Measurements from ENCODE around the gene RABGAP1L. TPM values are rescaled to one million over a fixed set of nuclear protein-coding genes. Genes with fewer than 3 reads are reported as not detected.
A peak's percentile ranks its signal among the peaks of the same experiment; 100 is the strongest.

Gene RABGAP1L
- polyA plus RNA-seq, 3 donors, result 35.2 to 75.3 (median 63.3) TPM

DNA sequence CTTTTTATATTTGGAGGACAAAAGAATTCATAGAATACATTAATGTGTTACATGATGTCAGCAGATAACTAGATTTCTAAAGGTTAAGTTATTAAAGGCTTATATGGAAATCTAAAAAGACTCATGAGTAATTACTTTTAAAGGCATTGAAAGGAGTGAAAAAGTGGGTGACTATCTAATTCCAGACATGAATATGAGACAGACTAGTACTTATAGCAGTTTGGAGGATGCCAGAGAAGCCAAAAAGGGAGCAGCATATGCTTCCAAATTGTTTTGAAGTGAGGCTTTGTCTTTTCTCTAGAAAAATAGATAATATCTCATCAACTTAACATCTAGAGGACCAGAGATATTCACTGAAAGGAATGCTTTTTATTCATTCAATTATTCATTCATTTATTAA, 564.9 kb downstream of the RABGAP1L start:
- Histone ChIP-seq H3K9ac (ENCODE audit: insufficient read depth, low read length, poor library complexity, severe bottlenecking) (no peak overlapping the region), H2AFZ (ENCODE audit: insufficient read depth, low read depth, low read length, poor library complexity, severe bottlenecking) (no peak overlapping the region), H3K4me3 (replicated peaks in 1 of 3; ENCODE audit: low read depth in 2 of 3, low read length in 3 of 3) (no peak overlapping the region), H3K36me3 (replicated peaks in 1 of 2; ENCODE audit: control insufficient read depth in 1 of 2, insufficient read depth in 2 of 2, low read length in 2 of 2) (no peaks in the 10 kb centered on the region), H3K79me2 (ENCODE audit: insufficient read depth, low read length) (no peaks in the 10 kb centered on the region), H3K4me1 (ENCODE audit: control insufficient read depth in 1 of 2, insufficient read depth in 2 of 2, low read length in 2 of 2) (no peaks in the 10 kb centered on the region), H3K27me3 (ENCODE audit: control insufficient read depth in 2 of 2, insufficient read depth in 2 of 2, low read length in 2 of 2) (no peaks in the 10 kb centered on the region), H4K20me1 (ENCODE audit: insufficient read depth, low read length) (no peaks in the 10 kb centered on the region), H3K4me2 (replicated peaks; ENCODE audit: extremely low read depth, low read length, poor library complexity, severe bottlenecking) (no peak overlapping the region), H3K9me3 (replicated peaks in 1 of 2; ENCODE audit: control insufficient read depth in 1 of 2, insufficient read depth in 1 of 2, low read length in 2 of 2) (no peaks in the 10 kb centered on the region), H3K27ac (ENCODE audit: low read depth in 1 of 2, low read length in 2 of 2) (no peak overlapping the region)
- Mint-ChIP-seq H3K4me3 (no peak overlapping the region), H3K36me3 (no peaks in the 10 kb centered on the region), H3K9me3 (peaks cover 0 to 1% (median 0%) of the 10 kb centered on the region in 7 donors), H3K4me1 (no peaks in the 10 kb centered on the region), H3K27me3 (ENCODE audit: low read depth in 3 of 3) (peaks cover 0 to 2% (median 0%) of the 10 kb centered on the region in 3 donors), H3K27ac (no peak overlapping the region)
- intact Hi-C loops (cut with micrococcal nuclease), result no loop called here
- no peak for DNase-seq
- TF ChIP-seq, protein P1, sequence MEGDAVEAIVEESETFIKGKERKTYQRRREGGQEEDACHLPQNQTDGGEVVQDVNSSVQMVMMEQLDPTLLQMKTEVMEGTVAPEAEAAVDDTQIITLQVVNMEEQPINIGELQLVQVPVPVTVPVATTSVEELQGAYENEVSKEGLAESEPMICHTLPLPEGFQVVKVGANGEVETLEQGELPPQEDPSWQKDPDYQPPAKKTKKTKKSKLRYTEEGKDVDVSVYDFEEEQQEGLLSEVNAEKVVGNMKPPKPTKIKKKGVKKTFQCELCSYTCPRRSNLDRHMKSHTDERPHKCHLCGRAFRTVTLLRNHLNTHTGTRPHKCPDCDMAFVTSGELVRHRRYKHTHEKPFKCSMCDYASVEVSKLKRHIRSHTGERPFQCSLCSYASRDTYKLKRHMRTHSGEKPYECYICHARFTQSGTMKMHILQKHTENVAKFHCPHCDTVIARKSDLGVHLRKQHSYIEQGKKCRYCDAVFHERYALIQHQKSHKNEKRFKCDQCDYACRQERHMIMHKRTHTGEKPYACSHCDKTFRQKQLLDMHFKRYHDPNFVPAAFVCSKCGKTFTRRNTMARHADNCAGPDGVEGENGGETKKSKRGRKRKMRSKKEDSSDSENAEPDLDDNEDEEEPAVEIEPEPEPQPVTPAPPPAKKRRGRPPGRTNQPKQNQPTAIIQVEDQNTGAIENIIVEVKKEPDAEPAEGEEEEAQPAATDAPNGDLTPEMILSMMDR (IDR thresholded peaks at IDR 0.05), result no peak

DNA sequence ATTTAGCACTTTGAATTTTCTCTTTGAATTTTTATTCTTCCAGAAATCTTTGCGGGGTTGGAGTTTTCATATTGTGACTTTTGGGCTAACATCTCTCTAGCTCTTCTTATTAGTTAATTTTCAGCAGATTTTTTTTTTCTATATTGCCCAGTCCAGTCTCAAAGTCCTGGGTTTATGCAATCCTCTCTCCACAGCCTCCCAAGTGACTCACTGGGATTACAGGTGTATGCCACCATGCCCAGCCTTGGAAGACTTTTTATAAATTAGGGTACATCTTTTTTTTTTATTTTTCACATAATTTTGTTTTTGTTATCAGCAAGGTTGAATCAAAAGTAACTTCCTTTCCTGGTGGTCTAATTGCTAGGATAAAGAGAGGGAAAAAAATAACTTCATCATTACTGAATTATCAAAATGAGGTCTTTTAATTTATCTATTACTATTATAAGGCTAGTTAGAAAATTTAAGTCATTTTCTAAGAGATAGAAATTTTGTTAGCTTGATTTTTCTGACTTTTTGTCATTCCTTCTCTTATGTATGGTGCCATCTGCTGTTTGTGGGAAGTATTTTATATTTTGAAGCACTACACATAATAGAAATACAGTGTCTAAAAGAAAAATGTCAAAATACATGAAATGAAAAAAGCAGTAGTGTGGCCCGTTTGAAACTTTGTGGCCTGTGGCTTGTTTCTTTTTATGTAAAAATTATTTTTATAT, 567.0 kb downstream of the RABGAP1L start:
- no peak overlapping the region for H3K4me3 ChIP-seq (replicated peaks in 1 of 3; ENCODE audit: low read depth in 2 of 3, low read length in 3 of 3)
- no peak for DNase-seq
- H3K4me1 ChIP-seq (ENCODE audit: control insufficient read depth in 1 of 2, insufficient read depth in 2 of 2, low read length in 2 of 2), result no peaks in the 10 kb centered on the region
- Mint-ChIP-seq H3K4me1 (no peaks in the 10 kb centered on the region), H3K27ac (no peak overlapping the region), H3K27me3 (ENCODE audit: low read depth in 3 of 3) (peaks cover 0 to 2% (median 0%) of the 10 kb centered on the region in 3 donors), H3K36me3 (no peaks in the 10 kb centered on the region), H3K9me3 (no peaks in the 10 kb centered on the region), H3K4me3 (no peak overlapping the region)
- H4K20me1 ChIP-seq (ENCODE audit: insufficient read depth, low read length), result no peaks in the 10 kb centered on the region
- no peaks in the 10 kb centered on the region for H3K9me3 ChIP-seq (replicated peaks in 1 of 2; ENCODE audit: control insufficient read depth in 1 of 2, insufficient read depth in 1 of 2, low read length in 2 of 2)
- intact Hi-C loops (cut with micrococcal nuclease), result no loop called here
- no peak overlapping the region for H2AFZ ChIP-seq (ENCODE audit: insufficient read depth, low read depth, low read length, poor library complexity, severe bottlenecking)
- no CpG with 5 or more reads among the region's 2 CpGs for WGBS (ENCODE audit: insufficient coverage)
- no peak overlapping the region for H3K9ac ChIP-seq (ENCODE audit: insufficient read depth, low read length, poor library complexity, severe bottlenecking)
- H3K27ac ChIP-seq (ENCODE audit: low read depth in 1 of 2, low read length in 2 of 2), result no peak overlapping the region
- H3K27me3 ChIP-seq (ENCODE audit: control insufficient read depth in 2 of 2, insufficient read depth in 2 of 2, low read length in 2 of 2), result no peaks in the 10 kb centered on the region
- no peaks in the 10 kb centered on the region for H3K79me2 ChIP-seq (ENCODE audit: insufficient read depth, low read length)
- H3K36me3 ChIP-seq (replicated peaks in 1 of 2; ENCODE audit: control insufficient read depth in 1 of 2, insufficient read depth in 2 of 2, low read length in 2 of 2), result no peaks in the 10 kb centered on the region
- no peak overlapping the region for H3K4me2 ChIP-seq (replicated peaks; ENCODE audit: extremely low read depth, low read length, poor library complexity, severe bottlenecking)
- TF ChIP-seq, protein P1 (IDR thresholded peaks at IDR 0.05), result peak; percentile 54

All from CD14-positive monocyte (primary cell).